COR-L47 (cell line): ENCODE results near the gene KIF26B.

Source experiments
- DNase-seq: peaks from one replicate; lab custom pipeline; 2025; lab: John Stamatoyannopoulos, UW

Gene KIF26B

DNA sequence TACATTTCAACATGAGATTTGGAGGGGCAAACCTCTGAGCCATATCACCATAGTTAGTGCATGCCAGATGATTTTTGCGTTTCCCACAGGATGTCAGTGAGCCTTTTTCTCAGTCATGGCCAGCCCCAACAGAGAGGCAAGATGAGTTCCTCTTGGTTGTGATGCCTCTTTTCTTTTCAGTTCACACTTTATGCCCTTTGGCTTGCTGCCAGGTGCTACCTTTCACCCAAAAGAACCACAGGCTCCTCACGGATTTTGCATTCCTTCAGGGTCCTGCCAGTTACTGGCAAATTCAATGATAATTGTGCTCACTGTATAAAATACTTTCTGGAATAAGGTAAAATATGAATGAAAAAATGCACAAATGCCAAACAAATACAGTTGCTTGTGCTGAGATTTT, 411.3 kb downstream of the KIF26B start:
- no peak for DNase-seq

DNA sequence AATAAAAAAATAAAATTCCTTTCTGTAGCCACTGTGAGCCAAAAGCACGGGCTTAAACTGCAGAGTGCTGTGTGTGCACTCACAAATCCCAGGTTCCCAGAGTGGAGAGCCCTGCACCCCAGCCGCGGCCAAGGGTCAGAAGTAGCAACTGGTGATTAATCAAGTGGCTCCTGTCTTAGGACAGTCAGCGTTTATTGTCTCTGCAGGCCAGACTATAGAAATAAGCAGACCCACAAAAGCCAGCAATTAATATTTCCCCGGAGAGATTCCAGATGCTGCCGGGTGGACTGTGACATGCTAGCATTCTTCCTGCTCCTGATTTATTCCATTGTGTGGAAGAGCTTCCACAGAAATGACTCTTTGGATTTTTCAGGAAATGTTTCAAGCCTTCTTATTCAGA, 412.2 kb downstream of the KIF26B start:
- no peak for DNase-seq

DNA sequence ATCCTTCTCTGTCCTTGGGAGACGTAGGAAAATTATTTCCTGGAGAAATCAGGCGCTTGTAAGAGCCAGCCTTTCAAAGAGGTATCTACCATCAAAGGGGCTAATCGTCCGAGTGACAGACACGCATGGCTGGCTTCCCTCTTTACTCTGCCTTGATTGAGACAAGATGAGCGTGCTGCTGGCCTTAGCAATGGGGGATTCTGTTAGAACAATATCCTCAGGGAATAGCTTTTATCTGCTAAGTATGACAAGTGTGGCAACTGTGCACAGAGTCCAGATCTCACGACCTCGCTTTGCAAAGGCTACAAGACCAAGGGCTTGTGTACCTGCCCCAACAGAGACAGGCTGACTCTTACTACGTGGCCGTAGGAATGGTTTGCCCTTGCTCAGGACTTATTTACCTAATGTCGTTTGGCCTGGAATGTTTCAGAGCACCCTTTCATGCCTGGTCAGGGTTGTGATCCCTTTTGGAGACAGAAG, 417.1 kb downstream of the KIF26B start:
- no peak for DNase-seq

DNA sequence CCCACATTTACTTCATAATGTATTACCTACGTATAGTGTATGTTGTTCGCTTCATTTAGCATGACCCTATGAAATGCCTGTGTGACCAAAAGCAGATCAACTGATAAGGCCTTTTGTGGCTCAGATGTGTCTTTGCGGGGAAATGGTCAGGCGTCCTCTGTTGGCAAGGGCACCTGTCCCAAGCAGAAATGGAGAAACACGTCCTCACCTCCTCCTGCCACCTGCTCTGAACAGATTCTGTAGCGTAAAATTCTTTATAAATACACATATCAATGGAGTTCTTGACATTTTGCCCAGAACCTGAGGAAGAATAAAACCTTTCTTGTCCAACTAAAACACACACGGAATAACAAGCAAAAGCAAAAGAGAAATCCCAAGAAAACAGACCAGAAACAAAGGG, 417.9 kb downstream of the KIF26B start:
- no peak for DNase-seq

DNA sequence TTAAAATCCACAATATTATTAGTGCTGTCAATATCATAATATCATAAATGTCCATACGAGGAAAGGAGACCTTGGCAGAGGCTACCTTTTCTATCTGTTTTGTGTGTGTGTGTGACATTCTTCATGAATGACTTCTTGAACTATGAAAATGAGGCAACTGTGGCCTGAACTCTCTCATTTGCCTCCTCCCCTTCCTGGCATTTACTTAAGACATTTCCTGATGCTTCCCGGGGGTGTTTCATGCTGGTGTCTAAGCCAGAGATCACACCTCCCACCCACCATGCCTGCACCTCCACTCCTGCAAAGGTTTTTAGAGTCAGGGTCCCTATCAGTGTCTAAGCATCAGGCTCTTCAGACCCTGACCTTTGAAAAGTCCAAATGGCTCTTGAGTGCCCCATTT, 420.9 kb downstream of the KIF26B start:
- no peak for DNase-seq

DNA sequence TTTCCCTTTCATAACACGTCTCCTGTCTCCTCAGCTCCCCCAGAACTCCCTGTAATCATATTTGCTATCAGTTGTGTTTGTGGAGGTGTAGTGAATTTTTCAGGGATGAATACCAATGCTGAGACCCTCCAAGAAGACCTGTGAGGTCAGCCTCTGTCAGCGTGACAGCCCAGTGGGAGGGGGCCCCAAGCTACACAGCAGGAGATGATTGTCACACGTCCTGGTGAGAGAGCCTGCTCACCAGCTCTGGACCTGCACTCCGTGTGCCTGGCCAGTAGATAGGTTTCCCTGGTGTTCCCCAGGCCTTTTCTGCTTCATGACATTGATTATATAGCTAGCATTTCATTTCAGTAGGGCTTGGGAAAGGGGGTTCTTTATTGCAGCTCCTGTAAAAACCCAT, 421.5 kb downstream of the KIF26B start:
- no peak for DNase-seq

DNA sequence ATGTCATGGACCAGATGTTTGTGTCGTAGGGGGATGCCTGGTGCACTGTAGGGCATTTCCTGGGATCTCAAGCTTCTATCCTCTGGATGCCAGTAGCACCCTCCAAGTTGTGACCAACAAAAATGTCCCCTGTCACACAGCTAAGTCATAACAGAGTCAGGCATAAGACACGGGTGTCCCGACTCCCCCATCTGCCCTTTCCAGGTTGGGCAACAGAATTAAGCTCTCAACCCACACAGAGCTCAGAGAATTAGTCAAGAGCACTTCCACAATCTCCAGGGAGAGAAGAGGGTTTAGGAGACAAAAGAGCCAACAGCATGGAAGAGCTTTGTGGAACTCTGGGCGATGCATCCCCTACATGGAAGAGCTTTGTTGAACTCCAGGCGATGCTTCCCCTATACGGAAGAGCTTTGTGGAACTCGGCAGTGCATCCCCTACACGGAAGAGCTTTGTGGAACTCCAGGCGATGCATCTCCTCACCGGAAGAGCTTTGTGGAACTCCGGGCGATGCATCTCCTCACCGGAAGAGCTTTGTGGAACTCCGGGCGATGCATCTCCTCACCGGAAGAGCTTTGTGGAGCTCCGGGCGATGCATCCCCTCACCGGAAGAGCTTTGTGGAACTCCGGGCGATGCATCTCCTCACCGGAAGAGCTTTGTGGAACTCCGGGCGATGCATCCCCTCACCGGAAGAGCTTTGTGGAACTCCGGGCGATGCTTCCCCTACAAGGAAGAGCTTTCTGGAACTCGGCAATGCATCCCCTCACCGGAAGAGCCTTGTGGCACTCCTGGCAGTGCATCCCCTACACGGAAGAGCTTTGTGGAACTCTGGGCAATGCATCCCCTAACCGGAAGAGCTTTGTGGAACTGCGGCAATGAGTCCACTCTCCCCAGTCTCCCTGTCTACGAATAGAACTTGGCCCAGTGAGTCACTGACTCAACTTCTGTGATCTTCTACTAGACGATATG, 422.7 kb downstream of the KIF26B start:
- DNase-seq: no peak

DNA sequence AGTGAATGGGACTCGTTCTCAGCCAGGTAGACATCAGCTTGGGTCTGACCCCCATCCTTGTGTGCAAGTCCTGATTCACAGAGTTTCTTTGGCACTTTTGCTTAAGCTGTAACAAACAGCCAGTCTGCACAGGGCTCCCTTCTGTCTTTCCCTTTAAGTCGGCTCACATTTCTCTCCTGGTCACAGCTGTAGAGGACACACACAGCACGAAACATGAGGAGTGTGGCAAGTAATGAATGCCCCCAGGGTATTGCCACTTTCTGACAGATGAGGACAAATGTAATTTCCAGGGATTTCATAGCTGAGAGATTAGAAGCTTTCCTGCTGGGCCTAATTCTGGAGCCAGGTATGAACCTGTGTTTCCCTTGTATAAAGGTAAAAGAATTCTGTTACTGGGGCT, 423.5 kb downstream of the KIF26B start:
- DNase-seq: no peak

DNA sequence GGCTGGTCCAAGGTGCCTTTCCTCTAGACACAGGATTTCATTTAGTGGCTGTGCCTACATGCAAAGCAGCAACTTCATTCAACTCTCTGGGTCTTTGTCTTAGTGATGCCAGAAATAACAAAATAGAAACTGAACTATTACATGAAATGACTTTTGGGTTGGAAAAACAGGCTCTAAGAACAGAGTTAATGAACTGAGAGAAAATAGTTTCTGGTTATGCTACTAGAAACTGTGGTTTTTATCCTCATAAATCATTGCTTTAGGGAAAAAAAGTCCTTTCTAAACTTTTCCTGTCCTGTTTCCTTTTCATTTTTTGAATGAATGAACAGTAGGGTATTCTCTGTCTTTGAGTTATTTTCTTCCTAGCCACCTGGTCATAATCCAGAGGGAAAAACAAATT, 424.0 kb downstream of the KIF26B start:
- no peak for DNase-seq

DNA sequence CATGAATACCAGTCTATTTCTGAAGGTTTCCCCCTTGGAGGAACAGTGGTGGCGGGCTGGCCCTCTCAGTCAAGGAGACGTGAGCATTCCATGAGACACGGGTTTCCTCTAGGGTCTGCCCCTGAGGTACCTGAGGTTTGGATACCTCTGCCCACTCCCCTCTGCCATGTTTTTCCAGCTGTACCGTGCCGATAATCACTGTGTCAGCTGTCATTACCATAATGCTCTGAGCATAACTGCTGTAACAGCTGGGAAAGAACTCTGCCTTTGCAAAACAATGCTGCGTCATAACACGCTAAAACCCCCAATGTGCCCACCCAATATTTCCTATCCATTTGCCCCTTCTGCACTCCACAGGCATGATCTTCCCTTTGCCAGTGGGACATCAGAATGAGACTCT, 425.1 kb downstream of the KIF26B start:
- DNase-seq: no peak

DNA sequence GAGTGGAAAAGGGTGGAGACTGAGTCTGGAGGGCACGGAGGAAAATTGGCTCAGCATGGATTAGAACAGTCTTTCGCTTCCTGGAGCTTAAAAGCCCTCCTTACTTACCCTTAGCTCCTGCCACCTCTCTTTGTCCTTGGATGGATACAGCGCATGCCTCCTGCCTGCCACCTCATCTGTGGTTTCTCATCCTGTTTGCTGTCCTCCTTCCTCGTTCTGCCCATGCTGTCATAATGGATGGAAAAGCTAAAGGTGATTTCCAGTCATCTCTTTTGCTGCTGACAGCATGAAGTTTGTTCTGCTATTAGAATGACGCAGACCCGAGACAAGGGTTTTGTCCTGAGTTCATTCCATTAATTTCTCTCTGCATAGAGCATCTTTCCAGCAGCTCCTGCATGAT, 425.9 kb downstream of the KIF26B start:
- DNase-seq: no peak

DNA sequence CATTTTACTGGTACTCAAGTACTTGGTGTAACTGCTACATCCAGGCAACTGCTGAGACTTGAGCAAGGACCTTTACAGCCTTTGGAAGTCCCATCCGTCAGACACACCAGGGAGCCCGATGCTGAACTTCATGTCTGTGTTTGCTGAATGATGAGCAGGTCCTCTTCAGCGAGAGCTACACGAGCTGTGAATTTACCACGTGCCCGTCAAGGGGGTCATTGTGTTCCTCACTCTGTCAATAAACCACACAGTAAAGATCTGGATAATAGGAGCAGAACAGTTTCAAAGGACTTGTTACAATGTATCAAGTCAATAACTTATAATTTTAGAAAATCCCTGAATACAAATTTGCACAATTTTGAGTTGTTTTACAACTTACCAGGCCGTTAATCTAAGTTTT, 427.2 kb downstream of the KIF26B start:
- no peak for DNase-seq

DNA sequence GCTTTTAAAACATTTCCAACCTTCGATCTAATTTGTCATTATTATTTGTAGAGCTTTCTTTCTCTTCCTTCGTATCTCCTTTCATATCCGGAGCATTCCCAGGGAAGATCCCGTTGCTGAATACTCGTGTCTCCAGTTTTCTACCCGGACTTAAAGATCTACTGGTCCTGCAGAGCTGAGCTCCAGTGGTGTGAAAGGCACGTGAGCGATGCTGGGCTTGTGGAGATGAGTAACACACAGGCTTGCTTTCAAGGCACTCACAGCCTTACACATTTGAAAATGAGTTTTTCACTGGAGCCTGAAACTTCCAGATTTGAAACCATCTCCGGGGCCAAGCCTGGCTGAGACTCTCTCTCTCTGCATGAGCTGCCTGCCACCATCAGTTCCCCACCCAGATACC, 428.3 kb downstream of the KIF26B start:
- DNase-seq: no peak

DNA sequence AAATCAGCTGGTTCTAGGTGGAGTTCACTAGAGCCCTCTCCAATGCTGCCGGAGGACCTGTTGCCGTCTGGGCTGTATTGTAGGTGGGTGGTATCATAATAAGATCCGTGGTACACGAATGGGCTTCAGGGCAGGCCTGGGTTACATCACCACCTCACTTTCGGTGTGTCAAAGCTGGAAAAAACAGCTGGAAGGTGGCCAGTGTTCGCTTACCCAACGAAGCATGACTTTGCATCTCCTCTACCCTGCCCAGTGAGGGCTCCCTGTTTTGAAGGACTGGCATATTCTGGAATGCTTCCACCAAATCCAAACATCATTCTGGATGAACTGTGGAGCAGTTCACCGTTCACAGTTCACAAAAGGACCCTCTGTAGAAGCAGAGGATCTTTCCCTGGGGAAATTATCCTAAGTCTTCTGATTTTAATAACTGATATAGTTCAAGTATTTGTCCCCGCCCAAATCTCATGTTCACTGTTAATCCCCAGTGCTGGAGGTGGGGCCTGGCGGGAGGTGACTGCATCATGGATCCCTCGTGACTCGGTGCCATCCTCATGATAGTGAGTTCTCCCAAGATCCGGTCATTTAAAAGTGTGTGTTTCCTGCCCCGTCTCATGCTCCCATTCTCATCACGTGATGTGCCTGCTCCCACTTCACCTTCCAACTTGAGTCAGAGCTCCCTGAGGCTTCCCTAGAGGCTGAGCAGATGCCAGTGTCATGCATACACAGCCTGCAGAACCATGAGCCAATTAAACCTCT, 429.0 kb downstream of the KIF26B start:
- no peak for DNase-seq

DNA sequence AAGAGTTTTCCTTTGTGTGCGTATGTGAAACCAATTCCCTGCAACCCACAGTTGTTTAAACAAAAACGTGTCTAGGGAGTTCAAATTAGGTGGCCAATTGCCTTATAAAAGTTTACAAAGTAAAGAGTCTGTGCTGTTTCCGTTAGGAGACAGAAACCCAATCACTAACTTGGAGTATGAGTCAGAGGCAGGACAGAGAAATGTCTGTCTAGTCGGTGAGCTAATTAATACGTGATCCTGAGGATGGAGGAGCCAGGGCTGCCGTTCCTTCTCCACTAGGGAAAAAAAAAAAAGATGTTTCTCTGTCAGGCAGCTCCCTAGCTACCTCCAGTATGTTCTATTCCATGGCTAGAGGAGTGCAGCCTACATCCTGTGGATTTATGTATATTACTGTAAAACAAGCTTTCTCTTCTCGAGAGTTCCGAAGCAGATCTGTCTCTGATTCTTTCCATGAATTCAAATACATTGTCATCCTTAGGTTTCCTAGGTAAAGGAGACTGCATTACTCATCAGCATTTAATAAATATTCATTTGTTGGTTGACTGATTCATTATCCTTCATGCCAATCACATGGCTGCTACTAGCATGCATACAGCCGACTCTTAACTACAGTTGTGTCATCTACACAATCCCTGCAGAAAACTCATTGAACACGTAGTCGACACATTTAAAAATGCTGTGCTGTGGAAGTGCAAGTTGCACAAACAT, 430.6 kb downstream of the KIF26B start:
- no peak for DNase-seq

DNA sequence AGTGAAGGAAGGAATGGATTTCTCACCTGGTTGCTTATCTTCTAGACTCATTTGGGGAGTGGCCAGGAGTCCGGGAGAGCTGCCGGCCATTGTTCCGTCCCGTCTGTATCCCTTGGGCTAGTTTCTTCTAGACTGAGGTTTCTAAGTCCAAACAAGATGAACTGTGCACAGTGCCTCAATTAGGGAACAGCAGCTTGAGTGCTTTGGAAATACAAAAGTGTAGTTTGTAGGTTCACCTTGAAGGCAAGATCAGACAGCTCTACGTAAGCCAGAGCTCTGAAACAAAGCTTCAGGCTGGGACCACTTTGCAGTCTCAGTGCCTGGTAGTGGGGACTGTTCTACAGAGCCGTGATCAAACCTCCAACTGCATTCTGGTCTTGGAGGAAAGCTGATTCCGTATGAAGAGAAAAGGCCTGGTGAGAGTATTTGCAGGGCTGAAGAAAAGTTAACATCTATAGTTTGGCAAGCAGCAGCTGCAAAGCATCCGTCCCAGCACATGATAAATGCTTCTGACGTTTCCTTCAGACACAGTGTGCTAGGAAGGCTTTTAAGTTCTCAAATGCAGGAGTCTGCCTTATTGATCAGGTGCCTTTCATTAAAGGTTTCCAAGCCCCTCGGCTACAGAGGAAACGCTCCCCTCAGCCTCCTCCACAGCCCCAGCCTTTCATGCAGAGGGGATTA, 432.8 kb downstream of the KIF26B start:
- DNase-seq: no peak

DNA sequence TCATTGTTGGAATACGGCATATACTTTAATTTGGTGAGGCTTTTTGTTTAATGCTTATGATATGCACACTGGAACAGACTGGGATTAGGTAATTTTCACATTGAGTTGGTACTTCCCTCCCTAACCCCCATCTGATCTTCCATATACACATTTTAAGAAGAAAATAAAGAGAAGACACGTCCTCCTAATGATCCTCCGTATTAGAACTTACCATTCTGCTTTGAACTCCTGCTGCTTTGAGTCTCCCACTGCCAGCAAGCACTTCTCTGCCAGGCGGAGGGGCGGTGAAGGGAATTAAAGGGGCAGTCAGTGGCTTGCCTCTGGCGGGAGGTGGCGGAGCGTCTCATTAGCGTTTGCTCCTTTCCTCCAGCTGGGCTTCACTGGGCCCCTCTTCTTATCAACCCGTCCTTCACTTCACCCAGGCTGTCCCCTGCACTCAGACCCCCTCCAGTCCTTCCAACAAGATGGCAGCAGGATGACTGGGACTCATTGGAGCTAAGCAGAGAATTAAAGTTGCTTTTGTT, 433.4 kb downstream of the KIF26B start:
- DNase-seq: no peak

DNA sequence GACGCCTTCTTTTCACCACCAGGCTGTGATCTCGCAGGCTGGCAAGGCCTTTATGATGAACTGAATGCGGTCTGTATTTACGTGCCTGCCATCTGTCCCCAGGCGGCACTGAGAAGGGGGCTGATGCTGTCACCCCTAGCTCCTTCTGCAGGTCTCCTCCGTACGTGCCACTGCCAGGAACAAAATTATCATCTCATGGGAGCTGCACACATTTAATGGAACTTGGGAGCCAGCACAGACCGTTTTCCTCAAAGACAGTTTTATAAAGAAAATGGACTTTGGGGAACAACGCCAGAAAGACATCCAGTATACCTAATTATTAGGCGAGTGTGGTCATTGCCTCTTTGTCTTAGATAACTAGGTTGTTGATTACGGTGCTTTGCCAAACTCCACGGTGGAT, 434.5 kb downstream of the KIF26B start:
- no peak for DNase-seq

DNA sequence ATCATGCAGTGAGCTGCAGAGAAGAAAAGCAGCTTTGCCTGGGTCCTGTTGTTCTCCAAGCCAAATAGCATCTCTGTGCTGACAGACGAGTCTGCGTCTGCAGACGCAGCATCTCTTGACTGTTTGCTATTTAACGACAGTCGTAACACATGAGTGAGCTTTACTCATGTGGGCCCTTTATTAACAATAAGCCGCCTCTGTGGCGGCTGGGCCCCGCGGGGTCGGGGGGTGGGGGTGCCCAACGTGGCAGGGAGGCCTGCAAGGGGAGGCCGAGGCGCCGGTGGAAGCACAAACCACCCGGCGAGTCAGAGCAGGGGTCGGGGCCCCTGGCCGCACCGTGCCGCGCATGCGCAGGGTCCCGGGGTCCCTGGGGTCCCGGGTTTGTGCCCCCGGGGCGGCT, 435.1 kb downstream of the KIF26B start:
- no peak for DNase-seq

DNA sequence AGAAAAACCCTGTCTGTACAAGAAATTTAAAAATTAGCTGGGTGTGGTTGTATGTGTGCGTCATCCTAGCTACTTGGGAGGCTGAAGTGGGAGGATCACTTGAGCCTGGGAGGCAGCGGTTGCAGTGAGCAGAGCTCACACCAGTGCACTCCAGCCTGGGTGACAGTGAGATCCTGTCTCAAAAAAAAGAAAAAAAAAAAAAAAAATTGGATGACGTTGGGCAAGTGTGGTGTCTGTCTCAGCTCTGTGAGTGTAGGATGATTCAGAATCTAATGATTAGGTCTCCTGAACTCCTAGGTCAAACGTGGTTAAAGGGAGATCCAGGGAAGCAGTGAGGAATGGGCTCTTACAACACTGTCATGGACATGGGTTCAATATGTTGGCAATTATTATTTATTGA, 435.9 kb downstream of the KIF26B start:
- DNase-seq: no peak

DNA sequence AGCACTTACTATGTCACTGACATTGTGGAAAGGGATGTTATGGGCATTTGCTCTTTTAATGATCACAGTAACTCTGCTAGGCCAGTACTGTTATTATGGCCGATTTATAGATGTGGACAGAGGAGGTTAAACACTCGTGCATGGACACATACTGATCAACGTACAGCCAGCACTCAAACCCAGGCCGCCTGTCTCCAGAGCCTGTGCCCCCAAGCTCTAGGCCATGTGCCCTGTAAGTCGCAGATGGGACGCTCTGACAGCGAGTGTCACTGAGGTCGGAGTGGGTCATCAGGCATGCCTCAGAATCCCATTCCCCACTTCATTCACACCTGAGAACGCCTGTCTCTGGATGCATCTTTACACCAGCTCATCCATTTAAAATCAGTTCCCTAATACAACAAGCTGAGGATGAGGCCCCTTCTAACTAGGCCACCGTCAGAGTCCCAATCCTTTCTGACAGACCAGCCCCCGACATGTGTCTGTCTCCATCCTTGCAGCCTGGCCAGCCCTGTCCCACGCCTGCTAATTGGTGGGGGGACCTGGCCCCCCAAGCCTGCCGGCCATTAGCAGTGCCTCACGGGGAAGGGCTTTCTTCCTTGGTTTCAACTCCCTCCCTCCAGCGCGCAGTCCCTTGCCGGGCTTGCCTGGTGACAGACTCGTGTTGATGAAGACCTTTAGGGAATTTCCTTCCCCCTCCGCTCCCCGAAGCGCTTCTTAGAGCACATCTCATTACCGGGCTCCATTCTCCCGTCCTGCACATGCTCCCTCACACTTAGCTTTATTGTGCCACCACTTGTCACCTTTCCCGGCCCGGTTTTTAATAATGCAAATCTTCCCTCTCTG, 436.8 kb downstream of the KIF26B start:
- no peak for DNase-seq
